Stimulated activated CD8-positive, alpha-beta memory T cell treated with anti-CD3 and anti-CD28 coated beads, Interleukin-2, amount 100 ng/mL, for 48 hours (primary cell): Measurements from ENCODE around the gene NANS.
"Not testable (repeated sequence)": the region's sequence is repeated elsewhere in the genome, so short reads cannot be mapped to it uniquely, and the experiment has no call there.

Experiments
- DNase-seq, 2 donors: peaks; one replicate each; pipeline ENCODE4 v3.0.0-alpha.2; 2020; ENCODE audit warnings: low read depth in 2 of 2

NANS gene

GRCh38 chr9:98076514-98076890 is 20.0 kb downstream of the NANS start:
- not testable (repeated sequence) for DNase-seq

DNA sequence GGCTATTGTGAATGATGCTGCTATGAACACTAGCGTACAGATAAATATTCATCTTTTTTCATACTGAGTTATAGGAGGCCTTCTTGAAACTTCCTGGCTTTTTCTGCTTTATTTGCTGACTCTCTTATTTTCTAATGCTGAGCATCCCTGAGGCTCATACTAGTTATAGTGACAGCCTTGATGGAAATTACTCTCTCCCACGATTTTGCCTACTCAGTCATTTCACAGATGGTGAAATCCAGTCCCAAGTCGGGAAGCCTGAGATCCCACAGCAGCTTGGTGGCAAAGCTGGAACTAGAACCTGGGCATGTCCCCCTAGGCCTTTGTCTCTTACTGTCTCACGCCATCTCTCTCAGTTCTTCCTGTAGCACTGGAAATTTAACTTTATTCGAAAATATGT is 22.4 kb downstream of the NANS start:
- DNase-seq: no peak

- no peak for DNase-seq
Measured at GRCh38 chr9:98080326-98080725, 23.8 kb downstream of the NANS start.

DNA sequence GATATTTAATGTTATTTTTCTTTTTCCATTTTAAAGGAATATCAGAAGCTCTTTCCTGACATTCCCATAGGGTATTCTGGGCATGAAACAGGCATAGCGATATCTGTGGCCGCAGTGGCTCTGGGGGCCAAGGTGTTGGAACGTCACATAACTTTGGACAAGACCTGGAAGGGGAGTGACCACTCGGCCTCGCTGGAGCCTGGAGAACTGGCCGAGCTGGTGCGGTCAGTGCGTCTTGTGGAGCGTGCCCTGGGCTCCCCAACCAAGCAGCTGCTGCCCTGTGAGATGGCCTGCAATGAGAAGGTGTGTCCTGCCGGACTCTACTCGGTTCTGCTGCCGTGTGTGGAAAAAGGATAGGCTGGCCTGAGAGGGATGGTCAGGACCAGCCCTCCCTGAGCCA is 24.2 kb downstream of the NANS start:
- no peak for DNase-seq

- peak in 1 of 2 donors; percentile 28 for DNase-seq
Measured at GRCh38 chr9:98081477-98082219, 25.1 kb downstream of the NANS start.

DNA sequence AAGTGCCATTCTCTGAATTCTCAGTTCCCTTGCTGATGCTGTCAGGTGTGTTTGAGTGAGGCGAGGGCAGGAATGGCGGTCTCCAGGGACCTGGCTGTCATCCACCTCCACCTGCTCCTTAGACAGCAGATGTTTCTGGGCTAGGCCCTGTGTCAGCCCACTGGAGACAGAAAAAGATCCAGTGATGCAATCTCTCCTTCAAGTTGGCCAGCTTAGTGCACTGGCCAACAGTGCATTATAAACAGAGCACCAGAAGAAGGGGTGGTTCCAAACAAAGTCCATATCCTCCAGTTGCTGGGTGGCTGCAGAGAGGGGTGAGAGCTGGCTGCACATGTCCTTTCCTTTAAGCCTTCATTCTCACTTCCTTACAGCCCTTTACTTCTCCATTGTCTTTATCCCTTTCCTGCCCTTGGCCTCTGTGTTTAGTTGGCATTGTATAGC is 26.5 kb downstream of the NANS start:
- DNase-seq: no peak

GRCh38 chr9:98083566-98084183 is 27.1 kb downstream of the NANS start:
- DNase-seq: no peak

- no peak for DNase-seq
Measured at GRCh38 chr9:98084396-98084795, 27.9 kb downstream of the NANS start.

GRCh38 chr9:98085058-98085457 is 28.5 kb downstream of the NANS start:
- DNase-seq: no peak

- DNase-seq: no peak
Measured at GRCh38 chr9:98085944-98086343, 29.4 kb downstream of the NANS start.

DNA sequence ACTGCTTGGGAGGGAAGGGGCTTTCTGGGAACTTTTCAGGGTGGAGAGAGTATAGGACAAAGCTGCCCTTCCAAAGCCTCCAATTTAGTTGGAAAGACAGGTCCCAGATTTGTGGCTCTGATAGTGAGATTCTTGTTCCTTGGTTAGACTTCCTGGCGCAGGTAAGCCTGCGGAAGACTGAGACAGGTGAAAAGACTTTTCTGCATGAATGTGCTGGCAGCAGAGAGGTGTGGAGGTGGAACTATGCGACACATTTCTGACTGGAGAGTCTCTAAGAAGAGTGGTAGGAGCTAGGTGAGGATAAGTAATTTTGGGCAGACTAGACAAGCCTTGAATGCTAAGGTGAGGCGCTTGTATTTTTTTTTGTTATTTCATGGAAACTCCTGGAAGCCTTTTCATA is 29.9 kb downstream of the NANS start:
- DNase-seq: no peak

- DNase-seq: peak in 1 of 2 donors; percentile 23
Measured at GRCh38 chr9:98087420-98088354, 31.2 kb downstream of the NANS start.

GRCh38 chr9:98090674-98091073 is 34.1 kb downstream of the NANS start:
- DNase-seq: not testable (repeated sequence)

DNA sequence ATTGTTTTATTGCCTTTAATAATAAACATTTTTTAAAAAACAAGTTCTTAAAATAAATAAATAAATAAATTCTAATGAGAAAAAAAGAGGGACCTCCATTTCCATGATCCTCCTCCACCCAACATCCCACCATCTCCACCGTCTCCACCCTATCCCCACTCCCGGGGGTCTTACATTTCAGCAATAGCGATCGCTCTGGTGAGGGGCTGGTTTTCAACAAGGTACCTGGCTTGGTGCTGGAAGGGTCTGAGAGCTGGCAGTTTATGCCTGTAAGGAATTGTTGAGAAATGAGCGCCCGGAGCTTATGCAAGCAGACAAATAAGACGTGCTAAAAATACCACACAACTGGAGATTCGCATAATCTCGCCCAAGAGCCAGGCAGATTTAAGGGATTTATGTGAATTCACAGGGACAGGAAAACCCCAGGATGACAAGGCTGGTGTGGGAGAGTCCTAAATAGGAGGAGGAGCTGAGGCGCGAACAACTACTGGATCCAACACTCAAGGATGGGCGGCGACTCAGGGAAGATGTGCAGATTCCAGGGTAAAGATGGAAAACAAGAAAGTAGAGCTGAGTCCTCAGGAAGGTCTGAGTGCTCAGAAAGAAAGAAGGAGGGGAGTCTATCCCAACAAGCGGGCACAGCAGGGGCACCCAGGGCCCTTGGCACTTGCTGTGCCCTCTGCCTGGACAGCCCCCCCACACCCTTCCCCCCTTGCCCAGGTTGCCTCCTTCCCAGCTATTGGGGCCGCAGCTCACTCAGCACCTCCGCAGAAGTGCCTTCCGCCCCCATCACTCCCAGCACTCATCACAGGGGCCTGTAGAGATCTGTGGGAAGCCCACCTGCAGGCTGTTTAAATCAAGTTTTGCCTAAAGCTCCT is 35.4 kb downstream of the NANS start:
- DNase-seq: no peak

DNA sequence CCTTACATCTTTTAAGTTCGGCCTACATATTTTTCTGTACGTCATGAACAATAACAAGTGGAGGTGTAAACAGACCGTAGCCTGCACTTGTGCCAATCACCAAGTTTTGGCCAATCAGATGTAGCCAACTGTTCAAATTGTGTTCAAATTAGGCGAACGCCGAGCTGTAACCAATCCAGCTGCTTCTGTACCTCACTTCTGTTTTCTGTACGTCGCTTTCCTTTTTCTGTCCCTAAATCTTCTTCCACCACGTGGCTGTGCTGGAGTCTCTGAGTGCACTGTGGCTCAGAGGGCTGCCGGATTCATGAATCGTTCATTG is 36.0 kb downstream of the NANS start:
- DNase-seq: no peak

DNA sequence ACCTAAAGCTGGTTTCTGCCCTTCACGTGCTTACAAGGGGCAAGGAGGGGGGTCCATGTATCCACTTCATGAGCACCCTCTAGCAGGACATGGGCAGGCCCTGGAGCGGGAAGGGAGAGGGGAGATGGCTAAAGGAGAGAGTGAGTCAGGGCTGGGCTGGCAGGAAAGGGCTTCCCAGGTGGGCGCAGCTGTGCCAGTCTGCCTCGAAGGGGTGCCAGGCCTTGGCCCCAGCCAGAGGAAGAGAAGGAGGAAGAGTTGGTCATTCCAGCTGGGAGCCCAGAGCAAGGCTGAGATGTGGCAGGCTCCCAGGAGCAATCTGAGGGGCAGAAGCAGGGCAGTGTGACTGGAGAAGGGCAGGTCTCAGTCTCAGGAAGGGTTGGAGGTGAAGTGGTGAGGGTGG is 37.8 kb downstream of the NANS start:
- no peak for DNase-seq

- no peak for DNase-seq
Measured at GRCh38 chr9:98094851-98095250, 38.3 kb downstream of the NANS start.

DNA sequence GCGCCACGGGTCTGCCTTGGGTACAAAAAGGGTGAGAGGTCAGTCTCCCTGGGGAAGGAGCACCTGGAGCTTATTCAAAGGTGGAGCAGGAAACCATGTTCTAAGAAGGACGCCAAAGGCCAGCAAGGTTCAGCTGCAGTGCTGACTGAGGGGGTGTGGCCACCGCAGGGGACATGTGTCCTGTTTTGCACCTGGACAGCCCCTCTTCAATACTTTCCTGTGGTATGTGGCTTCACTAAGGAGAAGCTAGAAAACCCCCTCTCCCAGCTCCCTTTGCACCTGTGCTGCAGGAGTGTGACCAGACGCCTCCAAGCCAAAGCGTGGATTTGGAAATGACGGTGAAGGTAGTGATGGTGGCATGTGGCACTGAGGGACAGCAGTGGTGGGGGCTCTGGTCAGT is 38.9 kb downstream of the NANS start:
- no peak for DNase-seq

DNA sequence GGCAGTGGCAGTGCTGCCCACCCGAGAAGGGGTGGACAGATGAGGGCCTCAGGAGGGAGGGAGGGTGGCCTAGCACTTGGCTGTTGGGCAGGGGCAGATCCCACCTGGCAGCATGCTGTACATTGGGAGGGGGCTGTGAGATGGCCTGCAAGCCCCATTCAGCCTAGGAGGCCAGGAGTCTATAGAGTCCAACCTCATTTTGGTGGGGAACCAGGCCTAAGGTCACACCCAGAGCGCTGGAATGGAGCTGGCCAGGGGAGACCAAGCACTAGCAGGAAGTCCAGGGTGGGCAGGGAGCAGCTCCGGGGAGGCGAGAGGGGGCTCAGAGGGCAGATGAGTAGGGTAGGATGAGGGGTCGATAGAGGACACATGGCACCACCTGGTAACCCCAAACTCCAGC is 39.6 kb downstream of the NANS start:
- DNase-seq: no peak

- no peak for DNase-seq
Measured at GRCh38 chr9:98097836-98098235, 41.3 kb downstream of the NANS start.

- no peak for DNase-seq
Measured at GRCh38 chr9:98099346-98099745, 42.8 kb downstream of the NANS start.

DNA sequence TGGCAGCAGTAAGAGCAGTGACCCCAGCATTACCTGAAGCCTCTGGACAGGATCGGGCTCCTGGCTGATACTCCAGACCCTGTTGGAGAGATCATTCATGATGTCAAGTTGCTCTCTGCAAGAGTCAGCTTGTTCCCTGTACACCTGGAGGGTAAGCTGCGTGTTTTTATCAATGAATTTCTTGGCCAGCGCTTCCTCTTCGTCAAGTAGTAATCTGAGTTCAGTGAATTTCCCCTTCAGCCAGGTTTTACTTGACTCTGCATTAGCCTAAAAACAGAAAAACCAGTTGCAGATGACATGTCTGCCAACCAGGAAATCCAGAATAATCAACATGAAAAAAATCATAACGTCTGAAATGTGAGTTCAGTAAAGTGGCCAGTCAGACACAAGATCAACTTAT is 43.4 kb downstream of the NANS start:
- DNase-seq: no peak
